DND-41 (cell line): ENCODE data around the gene PDLIM5.

Experiments
- ATAC-seq: fragments of 200-7000 bp; cut with Tn5 transposase; 3 replicates; pipeline ENCODE4 v1.9.1; 2021; ENCODE audit warnings: low read depth; ENCODE audit not compliant: insufficient read depth
- DNase-seq: peaks from one replicate; pipeline ENCODE4 v3.0.0-alpha.2; 2020
- H2AFZ ChIP-seq: 2 replicates; pipeline ENCODE4 v1.6.0; 2012; ENCODE audit warnings: low read depth, low read length
- H3K27ac ChIP-seq: 2 replicates; pipeline ENCODE4 v1.5.1; 2012; ENCODE audit warnings: low read length, inconsistent platforms
- H3K27me3 ChIP-seq: fragments of 200-600 bp; sonication (generic); 2 replicates; pipeline ENCODE4 v1.6.0; 2012; ENCODE audit warnings: low read length, mild to moderate bottlenecking, inconsistent platforms; ENCODE audit not compliant: insufficient read depth, poor library complexity
- H3K36me3 ChIP-seq: 2 replicates; pipeline ENCODE4 v1.5.1; 2012; ENCODE audit warnings: low read length, inconsistent platforms; ENCODE audit not compliant: insufficient read depth
- H3K4me1 ChIP-seq: 2 replicates; pipeline ENCODE4 v1.5.1; 2012; ENCODE audit warnings: mild to moderate bottlenecking, low read length; ENCODE audit not compliant: insufficient read depth
- H3K4me2 ChIP-seq: 2 replicates; pipeline ENCODE4 v1.6.0; 2012; ENCODE audit warnings: mild to moderate bottlenecking, moderate library complexity, low read length, inconsistent platforms; ENCODE audit not compliant: insufficient read depth
- H3K4me3 ChIP-seq, 2 experiments: fragments of 200-600 bp in 1 of 2; shearing (Covaris generic) in 1 of 2; 2 replicates each; pipeline ENCODE4 v1.5.1; 2012 to 2016; ENCODE audit warnings: inconsistent platforms in 2 of 2, low read length in 2 of 2, mild to moderate bottlenecking in 2 of 2, low read depth in 1 of 2, moderate library complexity in 1 of 2
- H3K79me2 ChIP-seq: 2 replicates; pipeline ENCODE4 v1.6.0; 2012; ENCODE audit warnings: low read length, inconsistent platforms; ENCODE audit not compliant: insufficient read depth
- H3K9ac ChIP-seq: 2 replicates; pipeline ENCODE4 v1.6.0; 2012; ENCODE audit warnings: low read depth, mild to moderate bottlenecking, inconsistent platforms, low read length, moderate library complexity
- H3K9me3 ChIP-seq: 2 replicates; pipeline ENCODE4 v1.5.1; 2012; ENCODE audit warnings: low read length, moderate library complexity, mild to moderate bottlenecking, inconsistent platforms; ENCODE audit not compliant: insufficient read depth, severe bottlenecking
- H4K20me1 ChIP-seq: 2 replicates; pipeline ENCODE4 v1.6.0; 2012; ENCODE audit warnings: low read length; ENCODE audit not compliant: insufficient read depth
- CTCF ChIP-seq: IDR thresholded peaks from 2 replicates; pipeline ENCODE4 v1.5.1; 2012; ENCODE audit warnings: borderline replicate concordance, low read length, moderate library complexity, mild to moderate bottlenecking; ENCODE audit not compliant: poor library complexity, severe bottlenecking; ENCODE audit errors: extremely low read depth
- EZH2 ChIP-seq: IDR thresholded peaks from 3 replicates; pipeline ENCODE4 v1.6.1; 2012; ENCODE audit warnings: borderline replicate concordance, low read depth, mild to moderate bottlenecking, moderate library complexity, low read length, inconsistent platforms; ENCODE audit not compliant: severe bottlenecking

The PDLIM5 gene

DNA sequence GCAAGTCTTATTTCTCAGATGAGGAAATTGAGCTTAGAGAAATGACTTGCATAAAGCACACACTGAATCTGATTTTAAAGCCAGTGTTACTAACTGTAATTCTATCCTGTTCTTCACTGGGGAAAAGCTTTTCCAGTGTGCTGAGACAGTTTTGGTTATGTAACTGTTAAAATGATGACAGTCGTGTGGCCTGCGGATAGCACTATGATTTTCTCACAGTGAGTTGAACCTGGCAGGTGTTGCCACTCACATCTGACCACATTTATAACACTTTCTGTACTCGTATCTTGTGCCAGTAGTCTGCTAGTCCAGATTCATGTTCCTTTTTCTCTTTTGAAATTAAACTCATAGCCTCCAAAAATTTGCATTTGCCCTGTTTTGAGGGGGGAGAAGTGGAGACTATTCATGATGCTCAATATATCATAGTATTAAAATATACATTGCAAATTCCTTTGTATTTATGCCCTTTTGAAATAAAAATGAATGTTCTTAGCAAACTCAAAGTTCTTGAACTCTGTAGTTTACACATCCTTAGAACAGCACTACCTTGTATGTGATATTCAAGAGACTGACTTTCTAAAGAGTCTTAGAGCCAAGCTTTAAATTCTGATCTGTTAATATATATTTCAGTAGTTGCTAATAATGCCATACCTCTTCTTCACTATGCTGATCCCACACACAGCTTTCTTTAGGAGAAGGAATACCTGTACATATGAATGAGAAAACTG, 132.3 kb downstream of the PDLIM5 start:
- no peak overlapping the region for H3K27ac ChIP-seq

DNA sequence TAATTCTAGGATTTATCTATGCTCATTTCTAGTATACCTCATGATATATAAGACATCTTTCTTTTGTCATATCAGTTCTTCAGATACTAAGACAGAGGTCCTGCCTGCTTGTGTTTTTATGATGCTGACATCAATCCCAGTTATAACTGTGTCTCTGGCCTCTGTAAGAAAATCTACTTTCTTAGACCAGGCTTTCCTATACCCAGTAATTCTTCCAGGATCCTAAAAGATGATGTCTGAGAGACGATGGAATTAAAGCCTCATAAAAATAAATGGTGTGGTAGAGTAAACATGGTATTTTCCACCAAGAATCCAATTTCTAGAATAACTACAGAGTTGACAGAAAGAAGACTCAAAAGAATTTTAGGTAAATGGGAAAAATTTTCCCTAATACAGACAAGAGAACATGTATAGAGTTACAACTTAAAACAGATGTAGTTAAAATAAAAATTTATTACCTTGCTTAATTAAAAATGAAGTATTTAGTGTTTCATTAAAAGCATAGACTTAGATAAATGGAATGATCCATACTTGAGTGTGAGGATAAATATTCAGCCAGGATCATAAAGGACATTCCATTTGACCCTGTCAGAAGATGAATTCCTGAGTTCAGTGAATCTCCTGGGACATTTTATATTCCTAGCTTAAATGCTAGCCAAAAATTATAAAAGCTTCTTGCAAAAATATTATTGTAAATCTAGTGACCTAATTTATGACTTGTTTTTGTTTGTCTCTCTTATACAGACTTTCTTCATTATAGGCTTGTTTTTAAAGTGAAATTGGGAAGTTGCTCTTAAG, 137.4 kb downstream of the PDLIM5 start:
- Histone ChIP-seq H3K9me3 (no peaks in the 10 kb centered on the region), H3K27me3 (no peaks in the 10 kb centered on the region), H3K36me3 (no peaks in the 10 kb centered on the region), H4K20me1 (no peaks in the 10 kb centered on the region), H3K4me2 (no peak overlapping the region), H3K4me1 (no peaks in the 10 kb centered on the region), H3K79me2 (no peaks in the 10 kb centered on the region), H3K4me3 (no peak overlapping the region), H2AFZ (no peak overlapping the region), H3K27ac (no peak overlapping the region), H3K9ac (no peak overlapping the region)
- TF ChIP-seq CTCF (no peak), EZH2 (no peak)
- DNase-seq = no peak
- no peak for ATAC-seq

More for the DNA sequence above, 132.3 kb downstream of the PDLIM5 start:
- DNase-seq = no peak
- H3K9me3 ChIP-seq = no peaks in the 10 kb centered on the region
- H3K4me1 ChIP-seq = no peaks in the 10 kb centered on the region
- no peak overlapping the region for H3K9ac ChIP-seq
- H3K4me2 ChIP-seq = no peak overlapping the region
- H3K79me2 ChIP-seq = no peaks in the 10 kb centered on the region
- H2AFZ ChIP-seq = no peak overlapping the region
- TF ChIP-seq CTCF = no peak
- TF ChIP-seq EZH2 = no peak
- H3K36me3 ChIP-seq = no peaks in the 10 kb centered on the region
- ATAC-seq = no peak
- H3K4me3 ChIP-seq = no peak overlapping the region
- H4K20me1 ChIP-seq = no peaks in the 10 kb centered on the region
- no peaks in the 10 kb centered on the region for H3K27me3 ChIP-seq

GRCh38 chr4:94590493-94590892, 138.8 kb downstream of the PDLIM5 start:
- Histone ChIP-seq H3K79me2 (no peaks in the 10 kb centered on the region), H3K9me3 (no peaks in the 10 kb centered on the region), H3K4me1 (no peaks in the 10 kb centered on the region), H2AFZ (no peak overlapping the region), H3K27me3 (no peaks in the 10 kb centered on the region), H3K4me3 (no peak overlapping the region), H3K27ac (no peak overlapping the region), H3K9ac (no peak overlapping the region), H3K36me3 (no peaks in the 10 kb centered on the region), H3K4me2 (no peak overlapping the region), H4K20me1 (no peaks in the 10 kb centered on the region)
- DNase-seq (no peak), ATAC-seq (no peak)
- TF ChIP-seq EZH2 (no peak), CTCF (no peak)
